Hematopoietic multipotent progenitor cell treated with erythropoietin and hydrocortisone succinate and interleukin-3 and kit ligand, for 17 days (in vitro differentiated cells): ENCODE results near the gene PNPLA6.

Experiments used
- DNase-seq: peaks from one replicate; pipeline ENCODE4 v3.0.0-alpha.2; 2015; ENCODE audit warnings: low spot score

Gene PNPLA6

GRCh38 chr19:7602935-7603497 lies 67.5 kb downstream of the PNPLA6 start:
- DNase-seq = no peak

DNA sequence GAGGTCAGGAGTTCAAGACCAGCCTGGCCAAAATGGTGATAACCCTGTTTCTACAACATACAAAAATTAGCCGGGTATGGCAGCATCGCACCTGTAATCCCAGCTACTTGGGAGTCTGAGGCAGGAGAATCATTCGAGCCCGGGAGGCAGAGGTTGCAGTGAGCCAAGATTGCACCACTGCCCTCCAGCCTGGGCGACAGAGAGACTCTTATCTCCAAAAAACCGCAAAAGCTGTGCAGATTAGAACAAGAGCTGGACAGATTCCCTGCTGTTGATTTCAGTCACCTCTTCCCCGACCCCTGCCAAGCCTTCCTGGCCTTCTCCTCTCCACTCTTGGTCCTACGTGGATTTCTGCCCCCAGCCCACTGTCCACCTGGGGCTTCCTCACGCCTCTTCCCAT lies 68.4 kb downstream of the PNPLA6 start:
- DNase-seq = no peak

DNA sequence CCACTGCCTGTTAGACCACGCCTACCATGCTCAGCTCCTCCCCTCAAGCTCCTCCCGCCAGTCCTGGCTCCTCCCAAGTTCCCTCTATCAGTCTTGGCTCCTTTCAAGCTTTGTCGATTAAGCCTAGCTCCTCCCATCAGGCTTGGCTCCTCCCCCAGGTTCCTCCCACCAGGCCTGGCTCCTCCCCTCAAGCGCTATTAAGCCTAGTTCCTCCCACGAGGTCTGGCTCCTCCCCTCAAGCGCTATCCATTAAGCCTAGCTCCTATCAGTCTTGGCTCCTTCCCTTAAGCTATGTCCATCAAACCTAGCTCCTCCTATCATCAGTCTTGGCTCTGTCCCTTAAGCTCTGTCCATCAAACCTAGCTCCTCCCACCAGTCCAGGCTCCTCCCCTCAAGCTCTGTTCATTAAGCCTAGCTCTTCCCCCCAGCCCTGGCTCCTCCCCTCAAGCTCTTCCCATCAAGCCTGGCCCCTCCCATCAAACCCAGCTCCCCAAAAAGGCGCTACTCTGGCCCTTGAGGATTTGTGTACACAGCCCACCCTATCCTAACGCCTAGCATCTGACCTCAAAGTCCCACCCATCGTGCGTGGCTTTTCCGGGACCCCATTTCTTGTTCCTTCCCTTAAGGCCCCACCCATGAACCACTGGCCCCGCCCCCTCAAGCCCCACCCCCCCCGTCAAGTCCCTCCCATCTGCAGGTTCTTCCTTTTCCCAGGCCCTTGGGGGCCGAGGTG lies 70.1 kb downstream of the PNPLA6 start:
- DNase-seq = peak; percentile 62

DNA sequence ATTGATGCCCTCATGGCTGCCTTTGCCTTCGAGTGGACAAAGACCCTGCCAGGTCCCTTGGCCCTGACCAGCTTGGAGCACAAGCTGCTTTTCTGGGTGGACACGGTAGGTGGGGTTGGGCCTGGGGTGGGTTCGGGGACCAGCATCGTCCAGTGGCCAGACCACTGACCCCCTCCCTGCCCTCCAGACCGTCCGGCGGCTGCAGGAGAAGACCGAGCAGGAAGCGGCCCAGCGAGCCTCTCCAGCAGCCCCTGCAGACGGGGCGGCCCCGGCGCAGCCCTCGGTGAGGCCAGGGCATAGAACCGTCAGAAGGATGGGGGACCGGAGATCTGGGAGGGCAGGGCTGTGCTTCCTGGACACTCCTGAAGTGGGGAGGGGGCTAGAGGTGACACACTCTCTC lies 70.8 kb downstream of the PNPLA6 start:
- no peak for DNase-seq

GRCh38 chr19:7607212-7607873 lies 71.8 kb downstream of the PNPLA6 start:
- no peak for DNase-seq

GRCh38 chr19:7607874-7608560 lies 72.5 kb downstream of the PNPLA6 start:
- no peak for DNase-seq

GRCh38 chr19:7610491-7611240 lies 75.1 kb downstream of the PNPLA6 start:
- DNase-seq = no peak
